Limb (tissue), 2 donors: ENCODE data around the gene KIF25.

Source experiments
- DNase-seq, 2 donors: peaks; one replicate each; pipeline ENCODE4 v3.0.0-alpha.2; 2016; ENCODE audit errors: extremely low spot score in 2 of 2

Gene KIF25

GRCh38 chr6:168035661-168036545, 38.4 kb downstream of the KIF25 start:
- DNase-seq, result no peak

GRCh38 chr6:168037242-168037641, 39.8 kb downstream of the KIF25 start:
- DNase-seq, result no peak

GRCh38 chr6:168037856-168038255, 40.4 kb downstream of the KIF25 start:
- no peak for DNase-seq

- DNase-seq, result no peak
Measured at GRCh38 chr6:168038576-168039140, 41.2 kb downstream of the KIF25 start.

GRCh38 chr6:168039301-168039700, 41.8 kb downstream of the KIF25 start:
- no peak for DNase-seq

GRCh38 chr6:168039849-168040248, 42.4 kb downstream of the KIF25 start:
- no peak for DNase-seq

- DNase-seq, result no peak
Measured at GRCh38 chr6:168040856-168041496, 43.5 kb downstream of the KIF25 start.

- no peak for DNase-seq
Measured at GRCh38 chr6:168041928-168042327, 44.5 kb downstream of the KIF25 start.

GRCh38 chr6:168042426-168043192, 45.1 kb downstream of the KIF25 start:
- no peak for DNase-seq

- DNase-seq, result no peak
Measured at GRCh38 chr6:168043193-168043847, 45.8 kb downstream of the KIF25 start.

- DNase-seq, result no peak
Measured at GRCh38 chr6:168043848-168044415, 46.5 kb downstream of the KIF25 start.

- DNase-seq, result no peak
Measured at GRCh38 chr6:168044521-168045130, 47.2 kb downstream of the KIF25 start.

GRCh38 chr6:168045141-168045691, 47.7 kb downstream of the KIF25 start:
- DNase-seq, result no peak

- no peak for DNase-seq
Measured at GRCh38 chr6:168045706-168046620, 48.5 kb downstream of the KIF25 start.

- no peak for DNase-seq
Measured at GRCh38 chr6:168046696-168047095, 49.2 kb downstream of the KIF25 start.

GRCh38 chr6:168047841-168048723, 50.6 kb downstream of the KIF25 start:
- no peak for DNase-seq

GRCh38 chr6:168048724-168049025, 51.2 kb downstream of the KIF25 start:
- DNase-seq, result no peak

GRCh38 chr6:168049277-168049676, 51.8 kb downstream of the KIF25 start:
- DNase-seq, result no peak
